Stomach (tissue), 4 donors: ENCODE data around the gene RALGDS.

Source experiments
- POLR2A ChIP-seq, 4 donors: fragments of 450-650 bp; IDR thresholded peaks; one replicate each; pipeline ENCODE4 v1.6.1; 2016; ENCODE audit warnings: antibody characterized with exemption in 4 of 4, control low read depth in 2 of 4, mild to moderate bottlenecking in 1 of 4, moderate library complexity in 1 of 4
- POLR2AphosphoS5 ChIP-seq, 3 donors: sonication (generic); formaldehyde crosslinking; IDR thresholded peaks; one replicate each; pipeline ENCODE4 v1.6.1; 2016; ENCODE audit warnings: antibody characterized with exemption in 3 of 3
- TF ChIP-seq, protein P1 (sequence below), 7 experiments: fragments of 450-650 bp in 4 of 7; fragments of 200-600 bp in 3 of 7; sonication (generic) in 3 of 7; IDR thresholded peaks; one replicate each; pipeline ENCODE4 v1.5.1; 2016 to 2019; ENCODE audit warnings: antibody characterized with exemption in 7 of 7, control low read depth in 2 of 7, mild to moderate bottlenecking in 1 of 7

- TF ChIP-seq POLR2AphosphoS5 (IDR thresholded peaks at IDR 0.05) (no peak), POLR2A (IDR thresholded peaks at IDR 0.05) (no peak)
- TF ChIP-seq, protein P1, sequence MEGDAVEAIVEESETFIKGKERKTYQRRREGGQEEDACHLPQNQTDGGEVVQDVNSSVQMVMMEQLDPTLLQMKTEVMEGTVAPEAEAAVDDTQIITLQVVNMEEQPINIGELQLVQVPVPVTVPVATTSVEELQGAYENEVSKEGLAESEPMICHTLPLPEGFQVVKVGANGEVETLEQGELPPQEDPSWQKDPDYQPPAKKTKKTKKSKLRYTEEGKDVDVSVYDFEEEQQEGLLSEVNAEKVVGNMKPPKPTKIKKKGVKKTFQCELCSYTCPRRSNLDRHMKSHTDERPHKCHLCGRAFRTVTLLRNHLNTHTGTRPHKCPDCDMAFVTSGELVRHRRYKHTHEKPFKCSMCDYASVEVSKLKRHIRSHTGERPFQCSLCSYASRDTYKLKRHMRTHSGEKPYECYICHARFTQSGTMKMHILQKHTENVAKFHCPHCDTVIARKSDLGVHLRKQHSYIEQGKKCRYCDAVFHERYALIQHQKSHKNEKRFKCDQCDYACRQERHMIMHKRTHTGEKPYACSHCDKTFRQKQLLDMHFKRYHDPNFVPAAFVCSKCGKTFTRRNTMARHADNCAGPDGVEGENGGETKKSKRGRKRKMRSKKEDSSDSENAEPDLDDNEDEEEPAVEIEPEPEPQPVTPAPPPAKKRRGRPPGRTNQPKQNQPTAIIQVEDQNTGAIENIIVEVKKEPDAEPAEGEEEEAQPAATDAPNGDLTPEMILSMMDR (IDR thresholded peaks at IDR 0.05) = no peak
Measured at GRCh38 chr9:133066181-133066983, 54.7 kb downstream of the RALGDS start.
